Measurements from ENCODE around the gene MSX2.
"Not testable (repeated sequence)": the region's sequence is repeated elsewhere in the genome, so short reads cannot be mapped to it uniquely, and the experiment has no call there.

The MSX2 gene

GRCh38 chr5:174755106-174755505, 30.7 kb downstream of the MSX2 start:
- no peaks in the 10 kb centered on the region for H3K9me2 ChIP-seq (ENCODE audit: low read depth, low read length)
- no peak overlapping the region for H3K4me2 ChIP-seq (ENCODE audit: low read length)
- H3K79me2 ChIP-seq (ENCODE audit: insufficient read depth, low read length), result no peaks in the 10 kb centered on the region
- H3K36me3 ChIP-seq (ENCODE audit: insufficient read depth, low read length), result no peaks in the 10 kb centered on the region
- H3K27ac ChIP-seq (ENCODE audit: low read depth, low read length, poor library complexity, severe bottlenecking), result no peak overlapping the region
- H3K4me3 ChIP-seq (ENCODE audit: low read depth, low read length, poor library complexity, severe bottlenecking), result no peak overlapping the region
- no peaks in the 10 kb centered on the region for H4K20me1 ChIP-seq (ENCODE audit: insufficient read depth, low read length)
- H3K27me3 ChIP-seq (ENCODE audit: insufficient read depth, low read length), result no peaks in the 10 kb centered on the region
- TF ChIP-seq EZH2 (IDR thresholded peaks at IDR 0.05; ENCODE audit: borderline replicate concordance, low read length) (no peak), CTCF (IDR thresholded peaks at IDR 0.05; ENCODE audit: low read length) (no peak)
- H3K9ac ChIP-seq (ENCODE audit: low read length), result no peak overlapping the region
- no peaks in the 10 kb centered on the region for H3K4me1 ChIP-seq (ENCODE audit: insufficient read depth, low read length, severe bottlenecking)
- no peaks in the 10 kb centered on the region for H3K9me3 ChIP-seq (ENCODE audit: low read length)
- H2AFZ ChIP-seq (ENCODE audit: low read length), result no peak overlapping the region
- H3F3A ChIP-seq (ENCODE audit: insufficient read depth, low read length), result no peaks in the 10 kb centered on the region

GRCh38 chr5:174759091-174759490, 34.7 kb downstream of the MSX2 start:
- no peak overlapping the region for H3K4me3 ChIP-seq (ENCODE audit: low read depth, low read length, poor library complexity, severe bottlenecking)
- H3K9ac ChIP-seq (ENCODE audit: low read length), result no peak overlapping the region
- no peak overlapping the region for H3K4me2 ChIP-seq (ENCODE audit: low read length)
- H2AFZ ChIP-seq (ENCODE audit: low read length), result no peak overlapping the region
- TF ChIP-seq EZH2 (IDR thresholded peaks at IDR 0.05; ENCODE audit: borderline replicate concordance, low read length) (no peak), CTCF (IDR thresholded peaks at IDR 0.05; ENCODE audit: low read length) (no peak)
- no peaks in the 10 kb centered on the region for H3K27me3 ChIP-seq (ENCODE audit: insufficient read depth, low read length)
- no peaks in the 10 kb centered on the region for H3K4me1 ChIP-seq (ENCODE audit: insufficient read depth, low read length, severe bottlenecking)
- H3K79me2 ChIP-seq (ENCODE audit: insufficient read depth, low read length), result no peaks in the 10 kb centered on the region
- no peaks in the 10 kb centered on the region for H3K9me2 ChIP-seq (ENCODE audit: low read depth, low read length)
- H4K20me1 ChIP-seq (ENCODE audit: insufficient read depth, low read length), result no peaks in the 10 kb centered on the region
- H3K27ac ChIP-seq (ENCODE audit: low read depth, low read length, poor library complexity, severe bottlenecking), result no peak overlapping the region
- H3K9me3 ChIP-seq (ENCODE audit: low read length), result no peaks in the 10 kb centered on the region
- H3K36me3 ChIP-seq (ENCODE audit: insufficient read depth, low read length), result no peaks in the 10 kb centered on the region
- H3F3A ChIP-seq (ENCODE audit: insufficient read depth, low read length), result no peaks in the 10 kb centered on the region

GRCh38 chr5:174760721-174761120, 36.3 kb downstream of the MSX2 start:
- H3K4me1 ChIP-seq (ENCODE audit: insufficient read depth, low read length, severe bottlenecking), result no peaks in the 10 kb centered on the region
- H3F3A ChIP-seq (ENCODE audit: insufficient read depth, low read length), result no peaks in the 10 kb centered on the region
- no peaks in the 10 kb centered on the region for H3K36me3 ChIP-seq (ENCODE audit: insufficient read depth, low read length)
- TF ChIP-seq CTCF (IDR thresholded peaks at IDR 0.05; ENCODE audit: low read length) (no peak), EZH2 (IDR thresholded peaks at IDR 0.05; ENCODE audit: borderline replicate concordance, low read length) (no peak)
- H4K20me1 ChIP-seq (ENCODE audit: insufficient read depth, low read length), result no peaks in the 10 kb centered on the region
- H3K9me3 ChIP-seq (ENCODE audit: low read length), result no peaks in the 10 kb centered on the region
- H3K4me2 ChIP-seq (ENCODE audit: low read length), result no peak overlapping the region
- H3K4me3 ChIP-seq (ENCODE audit: low read depth, low read length, poor library complexity, severe bottlenecking), result no peak overlapping the region
- H3K27me3 ChIP-seq (ENCODE audit: insufficient read depth, low read length), result no peaks in the 10 kb centered on the region
- no peak overlapping the region for H2AFZ ChIP-seq (ENCODE audit: low read length)
- H3K9ac ChIP-seq (ENCODE audit: low read length), result no peak overlapping the region
- no peak overlapping the region for H3K27ac ChIP-seq (ENCODE audit: low read depth, low read length, poor library complexity, severe bottlenecking)
- H3K9me2 ChIP-seq (ENCODE audit: low read depth, low read length), result no peaks in the 10 kb centered on the region
- H3K79me2 ChIP-seq (ENCODE audit: insufficient read depth, low read length), result no peaks in the 10 kb centered on the region

- H2AFZ ChIP-seq (ENCODE audit: low read length); H3K4me2 ChIP-seq (ENCODE audit: low read length); H3F3A ChIP-seq (ENCODE audit: insufficient read depth, low read length); H3K9ac ChIP-seq (ENCODE audit: low read length); H3K79me2 ChIP-seq (ENCODE audit: insufficient read depth, low read length); H3K36me3 ChIP-seq (ENCODE audit: insufficient read depth, low read length); H3K9me2 ChIP-seq (ENCODE audit: low read depth, low read length); H3K27ac ChIP-seq (ENCODE audit: low read depth, low read length, poor library complexity, severe bottlenecking); H3K9me3 ChIP-seq (ENCODE audit: low read length); H3K4me3 ChIP-seq (ENCODE audit: low read depth, low read length, poor library complexity, severe bottlenecking); H4K20me1 ChIP-seq (ENCODE audit: insufficient read depth, low read length); H3K27me3 ChIP-seq (ENCODE audit: insufficient read depth, low read length); H3K4me1 ChIP-seq (ENCODE audit: insufficient read depth, low read length, severe bottlenecking): not testable (repeated sequence)
Measured at GRCh38 chr5:174761341-174761740, 37.0 kb downstream of the MSX2 start.

All from OCI-LY1 (cell line).